Measurements from ENCODE around the gene ACSL4.
"Not testable (repeated sequence)": the region's sequence is repeated elsewhere in the genome, so short reads cannot be mapped to it uniquely, and the experiment has no call there.

ACSL4 gene

GRCh38 chrX:109732807-109733612 is at the start of gene ACSL4:
Gene ACSL4, minus strand, starts transcription at chrX:109733257. Its CDS starts 49,894 bp downstream, at chrX:109683363.
- peak; percentile 68 for DNase-seq

DNA sequence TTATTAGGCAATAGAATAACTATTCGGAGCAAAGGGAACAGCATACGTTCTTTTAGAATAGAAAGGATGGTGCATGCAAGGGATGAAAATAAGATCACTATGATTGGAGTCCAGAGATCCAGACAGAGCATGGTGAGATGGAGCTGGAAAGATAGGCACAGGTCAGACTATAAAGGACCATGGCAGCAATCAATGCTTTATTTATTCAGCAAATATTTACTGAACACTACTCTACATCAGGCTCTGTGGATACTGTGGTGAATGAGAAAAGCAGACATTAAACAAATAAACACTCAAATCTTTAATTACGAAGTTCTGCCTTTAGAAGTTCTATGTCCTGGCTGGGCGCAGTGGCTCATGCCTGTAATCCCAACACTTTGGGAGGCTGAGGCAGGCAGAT is 44.7 kb upstream of the ACSL4 start:
- no peak for DNase-seq

GRCh38 chrX:109776986-109777385 is 43.9 kb upstream of the ACSL4 start:
- DNase-seq: no peak

DNA sequence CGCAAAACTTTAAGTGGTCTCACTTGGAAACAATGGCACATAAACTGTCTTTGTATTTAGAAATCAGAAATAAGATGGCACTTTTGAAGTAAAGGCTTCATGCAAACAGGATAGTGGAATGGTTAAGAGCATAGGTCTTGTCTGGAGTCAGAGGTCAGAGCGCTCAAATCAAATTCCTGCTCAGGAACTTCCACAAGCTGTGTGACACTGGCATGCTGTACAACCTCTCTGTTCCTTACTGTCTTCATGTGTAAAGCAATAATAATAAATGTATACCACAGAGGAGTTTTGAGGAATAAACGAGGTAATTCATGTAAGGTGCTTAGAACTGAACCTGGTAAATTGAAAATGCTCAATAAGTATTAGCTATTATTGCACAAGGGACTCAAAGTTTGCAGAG is 43.4 kb upstream of the ACSL4 start:
- no peak for DNase-seq

GRCh38 chrX:109775386-109775785 is 42.3 kb upstream of the ACSL4 start:
- DNase-seq: no peak

DNA sequence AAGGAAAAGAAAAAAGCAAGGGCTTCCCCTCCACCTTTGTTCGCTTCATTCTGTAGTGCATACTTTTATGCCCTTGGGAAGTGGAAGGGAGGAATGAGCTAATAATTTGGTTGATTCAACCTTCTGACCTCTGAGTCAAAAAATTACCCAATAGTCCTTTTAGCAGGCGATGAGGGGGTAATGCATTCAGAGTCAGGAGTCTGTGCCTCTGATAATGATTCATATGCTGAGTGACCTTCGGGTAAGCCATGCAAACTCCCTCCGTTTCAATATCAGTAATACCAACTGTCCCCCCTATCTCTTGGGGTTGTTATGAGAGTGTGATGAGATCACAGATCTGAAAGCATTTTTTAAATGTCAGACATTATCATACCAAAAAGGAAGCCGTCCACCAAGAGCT is 41.6 kb upstream of the ACSL4 start:
- DNase-seq: no peak

DNA sequence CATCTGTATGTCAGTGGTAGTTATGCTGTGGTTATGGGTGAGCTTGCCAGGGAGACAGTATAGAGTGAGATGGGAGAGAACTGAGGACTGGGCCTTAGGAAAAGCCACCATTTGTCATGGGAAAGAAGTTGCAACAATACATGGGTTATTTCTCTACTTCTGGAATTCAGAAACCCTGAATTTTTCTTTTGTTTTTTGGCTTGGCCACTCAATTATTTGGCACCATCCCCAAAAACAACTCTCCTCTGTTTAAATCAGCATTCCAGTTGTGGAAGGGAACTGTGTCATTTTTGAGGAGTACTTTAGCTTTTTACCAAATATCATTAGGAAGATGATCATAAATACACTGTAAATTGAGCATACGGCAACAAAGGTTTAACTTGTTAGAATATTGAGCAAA is 41.1 kb upstream of the ACSL4 start:
- no peak for DNase-seq

DNA sequence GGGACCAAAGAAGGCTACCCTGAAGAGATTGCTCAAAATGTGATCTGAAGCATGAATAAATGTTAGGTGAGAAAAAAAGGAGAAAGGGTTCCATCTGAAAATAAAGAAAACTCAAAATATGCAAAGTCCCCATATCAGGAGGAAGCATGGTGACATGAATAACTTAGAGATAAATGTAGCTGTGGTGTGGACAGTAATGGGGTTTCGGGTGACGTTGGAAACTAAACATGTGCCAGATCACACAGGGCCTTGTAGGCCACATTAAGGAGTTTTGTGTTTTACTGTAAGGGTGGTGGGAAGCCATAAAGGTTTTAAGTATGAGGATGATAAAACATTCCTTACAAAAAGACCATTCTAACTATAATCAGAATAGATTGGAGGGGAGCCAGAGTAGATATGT is 40.3 kb upstream of the ACSL4 start:
- no peak for DNase-seq

- DNase-seq: no peak
Observed at GRCh38 chrX:109770780-109771179, 37.7 kb upstream of the ACSL4 start.

GRCh38 chrX:109760922-109761250 is 27.8 kb upstream of the ACSL4 start:
- DNase-seq: no peak

DNA sequence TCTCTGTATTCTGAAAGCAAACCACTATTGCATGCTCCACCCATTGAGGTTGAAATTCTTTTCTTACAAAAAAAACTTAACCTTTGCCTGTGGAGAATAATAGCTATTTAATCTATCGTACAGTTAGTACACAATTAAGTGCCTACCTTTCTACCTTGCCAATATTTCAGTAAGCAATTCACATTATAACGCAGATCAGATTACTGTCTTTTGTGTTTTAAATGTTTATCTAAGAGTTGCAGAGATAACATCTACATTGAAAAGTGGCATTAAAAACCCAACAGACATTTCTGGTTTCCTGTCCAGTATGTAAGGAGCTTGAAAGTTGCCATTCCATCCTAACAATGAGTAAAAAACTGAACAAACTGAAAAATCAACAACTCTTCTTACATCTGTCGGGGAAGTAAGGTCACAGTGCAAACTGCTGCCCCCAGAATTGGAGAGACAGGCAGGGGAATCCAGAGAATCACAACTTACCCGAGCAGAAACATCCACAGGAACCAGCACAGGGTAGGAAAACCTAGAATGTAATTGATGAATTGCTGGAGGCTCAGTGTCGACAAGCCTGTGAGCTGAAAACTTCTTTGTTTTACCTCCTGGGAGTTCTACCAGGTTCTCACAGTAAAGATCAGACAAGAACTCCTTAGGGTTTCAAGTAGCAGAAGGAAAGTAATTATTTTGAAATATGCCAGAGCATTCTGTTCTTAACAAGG is 27.3 kb upstream of the ACSL4 start:
- DNase-seq: no peak

GRCh38 chrX:109753256-109753655 is 20.2 kb upstream of the ACSL4 start:
- DNase-seq: no peak

- no peak for DNase-seq
Observed at GRCh38 chrX:109751698-109752097, 18.6 kb upstream of the ACSL4 start.

GRCh38 chrX:109749207-109749606 is 16.1 kb upstream of the ACSL4 start:
- DNase-seq: no peak

GRCh38 chrX:109747681-109748080 is 14.6 kb upstream of the ACSL4 start:
- no peak for DNase-seq

- no peak for DNase-seq
Observed at GRCh38 chrX:109742722-109743121, 9.7 kb upstream of the ACSL4 start.

GRCh38 chrX:109740896-109741295 is 7.8 kb upstream of the ACSL4 start:
- not testable (repeated sequence) for DNase-seq

GRCh38 chrX:109740433-109740809 is 7.4 kb upstream of the ACSL4 start:
- no peak for DNase-seq

- no peak for DNase-seq
Observed at GRCh38 chrX:109739625-109740432, 6.8 kb upstream of the ACSL4 start.

DNA sequence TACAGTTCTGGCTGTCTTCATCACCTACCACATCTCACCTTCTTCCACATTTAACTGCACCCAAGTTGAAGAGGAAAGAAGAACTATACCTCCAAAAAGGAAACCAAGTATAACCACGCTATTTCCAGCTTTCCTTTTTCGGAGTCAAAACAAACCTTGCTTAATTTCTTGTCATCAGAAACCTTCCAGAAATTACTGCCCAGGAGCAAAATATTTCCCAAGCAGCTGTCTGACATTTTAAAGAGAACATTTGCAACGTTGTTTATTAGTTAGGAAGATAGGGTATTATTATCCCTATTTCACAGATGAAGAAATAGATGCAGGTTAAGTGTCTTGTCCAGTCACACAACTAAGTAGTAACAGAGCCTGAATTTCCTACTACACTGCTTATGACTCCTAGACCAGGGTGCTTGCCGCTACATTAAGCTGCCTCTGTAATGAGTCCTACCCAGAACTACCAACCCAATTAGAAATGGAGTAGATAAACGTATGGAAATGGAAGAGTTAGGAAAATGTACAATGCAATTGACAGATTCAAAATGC is 2.2 kb upstream of the ACSL4 start:
- no peak for DNase-seq

DNA sequence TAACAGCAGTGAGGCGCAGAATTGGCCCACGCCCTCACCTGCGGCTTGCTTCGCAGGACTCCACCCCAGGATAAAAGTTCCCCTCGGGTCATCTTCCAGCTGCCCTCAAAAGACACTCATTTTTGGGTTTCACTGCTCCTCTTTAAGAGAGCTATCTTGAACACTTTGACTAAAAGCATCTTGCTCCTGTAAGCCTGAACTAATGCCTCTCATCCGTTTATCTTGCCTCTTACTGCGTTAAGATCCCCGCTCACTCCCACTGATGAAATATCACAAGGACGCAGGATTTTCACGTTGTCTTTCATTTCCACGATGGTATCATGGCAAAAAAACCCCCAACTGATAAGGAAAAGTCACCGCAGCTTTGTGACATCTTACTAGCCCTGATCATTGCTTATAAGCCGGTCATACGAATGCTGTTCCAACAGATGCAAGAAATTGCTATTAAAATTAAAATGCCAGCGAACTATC is 591 bp upstream of the ACSL4 start:
- DNase-seq: no peak

GRCh38 chrX:109732017-109732801 is 848 bp downstream of the ACSL4 start:
- no peak for DNase-seq

- DNase-seq: no peak
Observed at GRCh38 chrX:109728173-109728535, 4.9 kb downstream of the ACSL4 start.

Measured in NCI-H446 treated with DMSO at 0.1 percent for 48 hours (cell line).